ENCODE results near the gene ARCN1. TPM values are rescaled to one million over a fixed set of nuclear protein-coding genes. Genes with fewer than 3 reads are reported as not detected.

ARCN1 gene
- total RNA-seq, 1 donor from 2014 or later: 88.7 TPM

DNA sequence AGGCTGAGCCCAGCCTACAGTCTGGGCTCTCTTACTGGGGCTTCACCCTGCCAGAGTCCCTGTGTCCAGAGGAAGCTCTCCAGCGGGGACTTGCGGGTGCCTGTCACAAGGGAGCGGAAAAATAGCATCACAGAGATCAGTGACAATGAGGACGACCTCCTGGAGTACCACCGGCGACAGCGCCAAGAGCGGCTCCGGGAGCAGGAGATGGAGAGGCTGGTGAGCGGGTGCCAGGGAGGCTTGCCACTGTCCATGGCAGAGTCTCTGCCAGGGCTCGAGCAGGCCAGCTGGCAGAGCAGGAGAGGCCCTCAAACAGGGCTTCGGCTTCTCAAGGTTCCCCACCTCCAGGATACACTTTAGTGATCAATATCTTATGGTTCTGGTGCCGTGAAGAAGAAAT, 56.2 kb downstream of the ARCN1 start:
- no peak overlapping the region for H3K4me3 ChIP-seq (ENCODE audit: low read depth, low read length)
- TF ChIP-seq, protein P1, sequence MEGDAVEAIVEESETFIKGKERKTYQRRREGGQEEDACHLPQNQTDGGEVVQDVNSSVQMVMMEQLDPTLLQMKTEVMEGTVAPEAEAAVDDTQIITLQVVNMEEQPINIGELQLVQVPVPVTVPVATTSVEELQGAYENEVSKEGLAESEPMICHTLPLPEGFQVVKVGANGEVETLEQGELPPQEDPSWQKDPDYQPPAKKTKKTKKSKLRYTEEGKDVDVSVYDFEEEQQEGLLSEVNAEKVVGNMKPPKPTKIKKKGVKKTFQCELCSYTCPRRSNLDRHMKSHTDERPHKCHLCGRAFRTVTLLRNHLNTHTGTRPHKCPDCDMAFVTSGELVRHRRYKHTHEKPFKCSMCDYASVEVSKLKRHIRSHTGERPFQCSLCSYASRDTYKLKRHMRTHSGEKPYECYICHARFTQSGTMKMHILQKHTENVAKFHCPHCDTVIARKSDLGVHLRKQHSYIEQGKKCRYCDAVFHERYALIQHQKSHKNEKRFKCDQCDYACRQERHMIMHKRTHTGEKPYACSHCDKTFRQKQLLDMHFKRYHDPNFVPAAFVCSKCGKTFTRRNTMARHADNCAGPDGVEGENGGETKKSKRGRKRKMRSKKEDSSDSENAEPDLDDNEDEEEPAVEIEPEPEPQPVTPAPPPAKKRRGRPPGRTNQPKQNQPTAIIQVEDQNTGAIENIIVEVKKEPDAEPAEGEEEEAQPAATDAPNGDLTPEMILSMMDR (conservative IDR thresholded peaks at IDR 0.05; ENCODE audit: low read depth, low read length): no peak
- DNase-seq (ENCODE audit: low read depth): no peak

DNA sequence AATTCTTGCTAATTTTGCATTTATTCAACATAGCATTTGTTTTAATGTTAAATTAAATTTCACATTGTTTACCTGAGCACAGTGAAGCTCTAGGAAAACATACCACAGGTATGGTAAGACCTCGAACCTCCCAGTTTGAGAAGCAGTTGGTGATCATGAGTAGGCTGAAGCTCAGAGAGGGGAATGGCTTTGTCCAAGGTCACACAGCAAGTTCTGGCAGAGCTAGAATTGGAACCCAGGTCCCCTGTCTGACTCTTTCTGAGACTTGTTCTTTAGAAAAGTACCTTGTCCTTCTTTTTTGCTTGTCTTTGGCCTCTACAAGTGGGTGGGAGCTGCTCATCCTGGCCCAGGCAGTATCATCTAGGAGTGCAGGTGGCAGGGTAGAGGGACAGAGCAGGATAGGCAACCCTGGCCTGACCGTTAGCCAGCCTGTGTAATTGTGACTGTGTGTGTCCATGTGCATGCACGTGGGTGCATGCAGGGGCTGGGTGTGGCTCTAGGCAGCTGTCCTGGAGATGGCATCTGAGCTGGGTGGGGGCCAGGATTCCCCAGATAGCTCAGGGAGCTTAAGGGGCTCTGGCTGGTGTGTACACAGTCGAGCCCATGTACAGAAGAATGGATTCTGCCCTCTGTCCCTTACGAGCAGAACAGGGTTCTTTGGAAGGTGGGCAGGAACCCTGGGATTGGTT, 56.8 kb downstream of the ARCN1 start:
- TF ChIP-seq, protein P1 (conservative IDR thresholded peaks at IDR 0.05; ENCODE audit: low read depth, low read length): no peak
- no peak overlapping the region for H3K4me3 ChIP-seq (ENCODE audit: low read depth, low read length)
- no peak for DNase-seq (ENCODE audit: low read depth)

DNA sequence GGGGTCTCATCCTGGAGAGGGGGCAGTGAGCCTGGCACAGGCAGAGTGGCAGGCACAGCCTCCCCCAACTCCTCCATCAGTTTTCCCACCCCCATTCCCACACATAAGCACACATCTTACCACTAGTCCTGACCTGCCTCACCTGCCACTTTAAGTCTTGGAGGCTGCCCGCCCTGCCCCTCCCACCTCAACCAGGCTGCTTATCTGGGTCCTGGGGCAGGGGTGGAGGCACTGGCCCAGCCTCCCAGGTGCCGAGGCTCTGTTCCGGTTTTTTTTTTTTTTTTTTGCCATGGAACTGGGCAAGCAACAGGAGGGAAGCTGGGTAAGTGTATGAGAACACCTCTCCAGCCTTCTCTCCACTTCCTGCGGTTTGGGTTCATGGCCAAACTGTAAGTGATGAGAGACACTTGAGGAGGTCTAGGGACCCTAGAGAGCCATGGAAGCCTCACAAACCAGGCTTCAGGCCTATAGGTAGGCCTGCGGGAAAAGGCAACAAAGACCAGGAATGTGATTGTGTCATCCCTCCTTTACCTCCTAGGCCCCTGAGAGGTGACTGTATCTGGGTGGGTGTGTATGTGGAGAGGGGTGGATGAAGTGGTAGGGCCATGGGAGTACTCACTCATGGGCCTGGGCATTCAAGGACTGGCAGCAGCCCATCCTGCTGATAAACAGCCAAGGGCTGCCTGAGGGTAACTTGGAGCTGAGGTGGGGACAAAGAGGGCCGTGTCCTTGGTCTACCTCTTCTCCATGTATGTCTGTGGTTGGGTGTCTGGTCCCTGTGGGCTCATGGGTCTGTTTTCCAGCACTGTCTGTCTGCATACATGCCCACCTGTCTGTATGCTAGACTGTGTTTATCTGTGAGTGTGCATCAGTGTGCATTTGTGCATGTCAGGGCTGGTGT, 57.8 kb downstream of the ARCN1 start:
- no peak overlapping the region for H3K4me3 ChIP-seq (ENCODE audit: low read depth, low read length)
- no peak for DNase-seq (ENCODE audit: low read depth)
- TF ChIP-seq, protein P1 (conservative IDR thresholded peaks at IDR 0.05; ENCODE audit: low read depth, low read length): no peak

DNA sequence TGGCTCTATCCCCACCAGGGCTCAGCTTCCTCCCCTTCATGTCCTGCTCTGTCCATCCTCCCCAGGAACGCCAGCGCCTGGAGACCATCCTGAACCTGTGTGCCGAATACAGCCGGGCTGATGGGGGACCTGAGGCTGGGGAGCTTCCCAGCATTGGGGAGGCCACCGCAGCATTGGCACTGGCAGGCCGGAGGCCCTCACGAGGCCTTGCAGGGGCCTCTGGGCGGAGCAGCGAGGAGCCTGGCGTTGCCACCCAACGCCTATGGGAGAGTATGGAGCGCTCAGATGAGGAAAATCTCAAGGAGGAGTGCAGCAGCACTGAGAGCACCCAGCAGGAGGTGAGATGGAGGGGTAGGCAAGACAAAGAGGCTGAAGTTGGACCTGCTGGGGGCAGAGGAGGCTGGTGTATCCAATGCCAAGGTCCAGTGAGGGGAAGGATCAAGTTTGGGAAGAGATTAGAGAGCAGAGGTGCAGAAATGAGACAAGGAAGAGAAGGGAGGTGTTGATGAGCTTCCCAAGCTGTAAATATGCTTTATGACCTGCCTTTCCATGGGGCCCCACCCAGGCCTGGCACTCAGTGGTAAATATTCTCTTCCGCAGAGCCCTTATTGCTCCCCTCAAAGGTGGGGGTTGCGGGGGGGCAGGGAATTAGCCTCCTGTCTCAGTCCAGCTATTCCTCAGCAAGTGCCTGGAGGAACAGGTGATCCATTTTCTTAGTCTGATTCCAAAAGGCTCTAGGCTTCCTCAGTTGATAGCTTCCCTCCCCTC, 59.1 kb downstream of the ARCN1 start:
- DNase-seq (ENCODE audit: low read depth): no peak
- H3K4me3 ChIP-seq (ENCODE audit: low read depth, low read length): no peak overlapping the region
- TF ChIP-seq, protein P1 (conservative IDR thresholded peaks at IDR 0.05; ENCODE audit: low read depth, low read length): no peak

DNA sequence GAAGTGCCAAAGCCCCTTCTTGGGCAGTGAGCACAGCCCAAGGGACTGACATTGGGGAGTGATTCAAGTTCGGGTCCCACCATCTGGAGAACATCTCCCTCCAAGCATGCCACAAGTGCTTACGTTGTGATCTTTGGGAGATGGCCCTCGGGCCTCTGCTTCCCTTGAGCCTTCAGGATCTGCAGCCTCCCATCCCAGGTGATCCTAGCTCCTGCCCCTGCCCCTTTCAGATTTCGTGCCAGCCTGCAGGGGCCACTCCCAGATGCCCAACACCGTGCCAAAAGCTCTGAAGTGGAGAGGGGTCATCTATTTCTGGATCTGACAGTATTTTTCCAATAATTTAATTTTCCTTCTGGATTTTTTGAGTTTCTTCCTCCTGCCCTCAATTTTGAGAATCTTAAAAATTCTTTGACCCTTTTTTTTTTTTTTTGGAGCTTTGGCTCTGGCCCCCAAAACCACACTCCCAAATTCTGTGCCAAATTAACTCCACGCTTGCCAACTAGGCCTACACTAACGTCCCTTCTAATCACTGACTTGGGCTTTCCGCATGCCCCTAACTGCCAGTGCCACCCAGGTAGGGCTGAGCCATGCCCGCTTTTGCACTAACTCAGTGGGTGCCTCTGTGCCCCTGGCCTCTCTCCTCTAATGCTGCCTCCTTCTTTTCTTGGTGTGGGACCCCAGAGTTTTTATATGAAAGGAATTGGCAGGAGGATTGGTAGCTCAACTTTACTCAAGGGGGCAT, 60.5 kb downstream of the ARCN1 start:
- DNase-seq (ENCODE audit: low read depth): no peak
- H3K4me3 ChIP-seq (ENCODE audit: low read depth, low read length): no peak overlapping the region
- TF ChIP-seq, protein P1 (conservative IDR thresholded peaks at IDR 0.05; ENCODE audit: low read depth, low read length): no peak

DNA sequence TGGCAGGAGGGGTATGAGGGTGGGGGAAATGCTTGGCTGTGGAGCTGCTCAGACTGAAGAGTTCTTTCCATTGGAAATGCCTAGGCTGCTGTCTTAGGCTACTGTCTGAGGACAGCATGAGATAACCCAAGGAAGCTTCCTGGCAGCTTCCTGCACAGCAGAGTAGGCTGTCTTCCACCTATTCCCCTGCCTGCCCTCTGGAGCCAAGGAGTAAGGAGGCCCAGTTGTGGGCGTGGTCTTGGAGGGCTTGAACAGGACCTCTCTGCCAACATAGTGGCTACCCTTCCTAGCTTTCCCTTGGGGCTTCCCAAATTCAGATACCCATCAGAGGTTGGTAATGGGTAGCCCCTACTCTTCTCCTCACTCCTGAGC, 61.1 kb downstream of the ARCN1 start:
- H3K4me3 ChIP-seq (ENCODE audit: low read depth, low read length): no peak overlapping the region
- DNase-seq (ENCODE audit: low read depth): no peak
- TF ChIP-seq, protein P1 (conservative IDR thresholded peaks at IDR 0.05; ENCODE audit: low read depth, low read length): no peak

All from epithelial cell of proximal tubule (primary cell).